Measurements from ENCODE around the gene ZFR2.
"Not testable (repeated sequence)": the region's sequence is repeated elsewhere in the genome, so short reads cannot be mapped to it uniquely, and the experiment has no call there.

ZFR2 gene

DNA sequence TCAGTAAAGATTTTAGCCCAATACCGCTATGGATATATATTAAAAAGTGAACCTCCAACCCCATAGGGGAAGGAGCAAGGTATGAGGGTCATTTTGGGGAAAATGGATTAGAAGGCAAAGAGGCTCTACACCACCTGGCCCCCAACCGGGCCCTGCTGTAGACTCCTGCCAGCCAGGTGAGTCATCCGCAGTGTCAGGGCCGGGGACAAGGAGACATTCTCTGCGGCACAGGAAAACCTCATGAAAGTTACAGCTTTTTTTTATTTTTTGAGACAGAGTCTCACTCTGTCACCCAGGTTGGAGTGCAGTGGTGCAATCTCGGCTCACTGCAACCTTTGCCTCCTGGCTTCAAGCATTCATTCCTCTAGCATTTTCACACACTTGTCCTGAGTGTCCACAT lies 32.0 kb downstream of the ZFR2 start:
- DNase-seq (ENCODE audit: low read depth) = no peak

GRCh38 chr19:3835055-3835435 lies 33.8 kb downstream of the ZFR2 start:
- DNase-seq (ENCODE audit: low read depth) = no peak

DNA sequence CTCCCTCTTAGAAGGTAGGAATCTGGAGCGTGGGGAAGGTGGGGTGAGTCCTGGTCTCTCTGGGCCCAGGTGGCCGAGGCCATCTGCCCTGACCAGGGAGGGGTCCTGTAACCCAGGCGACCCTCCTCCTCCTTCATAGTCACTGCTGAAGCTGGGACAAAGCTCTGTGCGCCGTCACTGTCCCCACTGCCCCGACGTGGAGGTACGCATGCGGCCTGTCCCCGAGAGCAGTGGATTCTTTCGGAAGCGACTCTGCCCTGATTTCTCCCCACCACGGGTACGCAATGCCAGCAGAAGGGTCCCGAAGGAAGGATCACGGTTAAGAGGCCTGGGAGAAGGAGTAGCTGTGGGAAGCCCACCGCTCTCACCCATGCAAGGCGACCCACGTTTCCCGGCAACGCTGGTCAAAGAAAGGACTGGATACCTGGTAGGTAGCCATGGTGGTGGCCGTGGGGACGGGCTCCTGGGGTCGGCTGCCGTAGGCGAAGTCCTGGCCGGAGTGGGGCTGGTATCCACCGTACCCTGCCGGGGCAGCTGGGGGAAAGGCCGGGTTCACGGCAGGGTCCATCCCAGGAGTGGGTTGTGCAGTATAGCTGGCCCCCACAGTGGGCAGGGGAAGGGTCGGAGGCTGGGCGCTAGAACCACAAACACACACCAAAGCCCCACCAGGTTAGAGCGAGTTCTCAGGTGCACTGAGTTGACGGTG lies 34.3 kb downstream of the ZFR2 start:
- no peak for DNase-seq (ENCODE audit: low read depth)

DNA sequence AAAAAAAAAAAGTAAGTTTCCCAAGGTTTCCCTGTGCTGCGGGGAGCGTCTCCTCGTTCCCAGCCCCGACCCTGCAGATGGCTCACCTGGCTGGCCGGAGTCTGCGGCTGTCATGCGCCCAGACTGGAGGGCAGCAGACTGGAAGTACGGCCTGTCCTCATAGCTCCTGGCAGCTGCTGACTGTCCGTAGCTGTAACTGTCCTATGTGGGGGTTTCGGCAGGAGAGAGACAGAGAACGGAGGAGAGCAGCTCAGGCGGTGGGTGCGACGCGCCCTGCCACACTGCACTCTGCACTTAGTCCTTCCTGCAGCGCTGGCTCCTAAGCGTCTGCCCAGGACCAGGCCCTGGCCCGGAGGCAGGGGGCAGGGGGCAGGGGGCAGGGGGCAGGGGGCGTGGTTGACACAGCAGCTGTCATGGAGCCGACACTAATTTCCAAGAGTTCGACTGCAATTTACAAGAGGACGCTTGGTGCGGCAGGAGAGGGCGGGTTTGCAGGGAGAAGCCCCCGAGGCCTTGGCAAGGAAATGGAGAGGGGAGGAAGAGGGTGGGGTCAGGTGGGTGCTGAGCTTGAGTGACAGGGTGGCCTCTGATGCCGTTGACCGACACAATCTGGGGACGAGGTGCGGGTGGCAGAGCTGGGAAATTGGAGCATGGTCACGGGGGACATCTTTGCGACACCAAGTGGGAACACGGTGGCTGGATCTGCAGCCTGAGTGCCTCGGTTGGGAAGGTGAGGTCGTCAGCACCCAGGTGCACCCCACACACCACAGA lies 35.1 kb downstream of the ZFR2 start:
- no peak for DNase-seq (ENCODE audit: low read depth)

DNA sequence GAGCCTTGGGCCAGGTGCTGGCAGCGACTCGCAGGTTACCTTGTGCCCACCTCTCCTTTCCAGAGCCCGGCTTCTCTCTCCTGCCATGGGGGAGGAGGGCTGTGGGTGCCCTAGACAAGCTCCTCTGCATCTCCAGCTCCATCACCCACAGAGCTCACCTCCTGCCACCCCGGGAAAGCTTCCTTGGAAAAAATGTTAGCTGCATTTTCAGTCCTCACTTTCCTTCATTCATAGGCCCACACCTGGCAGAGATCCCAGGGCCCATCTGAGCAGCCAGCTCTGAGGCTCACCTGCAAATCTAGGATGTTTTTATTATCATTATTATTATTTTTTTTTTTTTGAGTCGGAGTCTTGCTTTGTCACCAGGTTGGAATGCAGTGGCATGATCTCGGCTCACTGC lies 36.8 kb downstream of the ZFR2 start:
- DNase-seq (ENCODE audit: low read depth) = no peak

DNA sequence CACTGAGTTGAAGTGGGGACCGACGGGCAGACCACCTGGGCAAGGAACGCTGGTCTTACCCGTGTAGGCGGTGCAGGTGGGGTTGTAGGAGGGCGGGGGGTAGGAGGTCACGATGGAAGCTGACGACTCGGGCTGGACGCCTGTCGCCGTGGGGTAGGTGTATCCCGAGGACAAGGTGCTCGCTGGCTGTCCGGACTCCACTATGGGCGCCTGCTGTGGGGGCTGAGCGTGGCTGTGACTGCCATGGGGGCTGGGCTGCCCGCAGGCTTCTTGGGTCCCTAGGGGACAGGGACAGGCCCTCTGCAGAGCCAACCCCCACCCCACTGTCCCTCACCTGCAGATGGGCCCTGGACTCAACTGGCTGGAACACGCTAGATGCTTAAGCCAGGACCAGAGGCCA lies 37.2 kb downstream of the ZFR2 start:
- no peak for DNase-seq (ENCODE audit: low read depth)

- DNase-seq (ENCODE audit: low read depth) = no peak
Observed at GRCh38 chr19:3830621-3831589, 37.9 kb downstream of the ZFR2 start.

GRCh38 chr19:3827306-3827705 lies 41.5 kb downstream of the ZFR2 start:
- DNase-seq (ENCODE audit: low read depth) = no peak

GRCh38 chr19:3826163-3826562 lies 42.7 kb downstream of the ZFR2 start:
- no peak for DNase-seq (ENCODE audit: low read depth)

DNA sequence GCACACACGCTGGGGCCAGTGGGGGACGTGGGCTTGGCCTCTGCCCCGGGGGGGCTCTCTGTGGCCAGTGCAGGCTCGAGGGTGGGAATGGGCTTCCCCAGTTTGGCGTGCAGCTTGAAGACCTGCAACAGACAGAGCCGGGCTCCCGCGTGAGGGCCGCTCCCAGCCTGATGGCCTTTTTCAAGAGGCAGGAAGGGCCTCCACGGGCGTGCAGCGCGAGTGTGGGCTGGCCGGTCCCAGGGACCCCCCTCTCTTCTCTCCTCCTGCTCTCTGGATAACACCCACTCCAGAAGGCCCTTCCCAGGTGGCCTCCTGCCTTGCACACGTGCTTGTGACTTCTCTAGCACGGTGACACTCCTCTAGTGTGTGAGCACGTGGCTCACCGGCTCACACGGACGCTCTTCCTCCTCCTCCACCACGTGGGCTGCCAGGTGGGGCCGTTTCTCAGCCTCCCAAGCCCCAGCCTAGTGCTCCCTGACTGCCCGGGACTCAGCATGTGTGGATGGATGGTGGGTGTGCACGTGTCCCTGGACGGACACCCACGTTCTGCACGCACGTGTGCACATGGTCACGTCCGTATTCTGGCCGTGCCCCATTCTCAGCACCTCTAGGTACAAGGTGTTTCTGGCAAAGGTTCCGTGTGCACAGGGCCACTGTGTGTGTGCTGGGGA lies 43.4 kb downstream of the ZFR2 start:
- no peak for DNase-seq (ENCODE audit: low read depth)

DNA sequence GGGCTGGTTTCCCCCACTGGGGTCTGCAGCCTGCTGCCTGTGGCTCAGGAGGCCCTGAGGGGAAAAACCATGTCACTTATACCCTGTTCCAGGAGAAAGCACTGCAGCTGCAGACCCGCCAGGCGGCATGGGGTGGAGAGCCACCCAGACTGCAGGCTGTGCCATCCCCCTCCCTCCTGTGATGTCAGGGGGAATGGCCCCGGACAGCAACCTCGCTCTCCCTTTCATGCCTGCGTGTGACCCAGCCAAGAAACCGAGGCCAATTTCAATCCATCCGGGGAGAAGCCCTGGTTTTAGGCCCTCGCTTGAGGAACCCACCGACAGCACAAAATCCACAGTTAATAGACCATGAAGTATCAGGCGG lies 45.5 kb downstream of the ZFR2 start:
- DNase-seq (ENCODE audit: low read depth) = no peak

DNA sequence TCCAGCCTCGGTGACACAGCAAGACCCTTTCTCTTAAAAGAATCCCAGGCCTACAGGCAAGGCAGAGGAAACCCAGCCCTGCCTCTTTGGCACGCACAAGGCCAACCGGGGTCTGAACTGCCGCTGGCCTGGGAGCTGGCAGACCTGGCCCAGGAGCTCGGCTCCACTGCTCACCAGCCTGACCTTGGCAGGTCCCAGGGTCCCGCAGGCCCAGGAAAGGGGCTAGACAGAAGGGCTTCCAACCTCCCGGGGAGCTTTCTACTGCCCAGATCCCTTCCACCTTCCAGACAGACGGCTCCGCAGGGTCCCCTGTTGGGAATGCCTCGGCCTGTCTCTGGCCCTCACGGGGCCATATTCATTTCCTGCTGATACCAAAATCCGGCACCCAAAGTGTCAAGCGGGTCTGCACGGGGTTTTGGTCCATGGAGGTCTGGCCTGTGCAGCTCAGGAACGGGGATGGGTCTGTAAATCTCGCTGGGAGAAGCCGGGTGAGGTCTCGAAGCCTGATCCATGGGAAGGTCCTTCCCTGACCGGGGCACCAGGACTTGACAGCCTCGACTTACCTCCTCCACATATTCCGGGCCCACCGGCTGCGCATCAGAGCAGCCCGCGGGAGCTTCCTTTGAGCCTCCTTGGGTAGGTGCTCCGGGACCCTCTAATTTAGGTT lies 46.0 kb downstream of the ZFR2 start:
- DNase-seq (ENCODE audit: low read depth) = no peak

- DNase-seq (ENCODE audit: low read depth) = peak; percentile 98
Observed at GRCh38 chr19:3821857-3822364, 46.9 kb downstream of the ZFR2 start.

DNA sequence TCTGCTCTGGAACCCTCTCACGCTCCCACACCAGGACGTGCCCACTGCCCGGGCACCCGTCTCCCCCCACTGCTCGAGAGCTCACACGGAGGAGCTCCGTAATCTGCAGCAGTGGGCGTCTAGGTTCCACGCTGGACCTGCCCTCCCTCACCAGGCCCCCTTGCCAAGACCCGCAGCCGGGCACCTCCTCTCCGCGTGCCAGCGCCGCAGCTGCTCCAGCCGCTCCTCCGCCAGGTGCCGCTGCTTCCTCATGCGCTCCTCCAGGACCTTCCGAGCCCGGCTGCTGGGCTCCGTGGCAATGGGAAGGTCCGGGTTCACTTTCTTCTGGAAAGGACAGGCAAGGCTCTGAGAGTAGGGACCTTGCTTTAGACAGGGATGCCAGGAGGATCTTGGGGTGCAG lies 47.7 kb downstream of the ZFR2 start:
- no peak for DNase-seq (ENCODE audit: low read depth)

DNA sequence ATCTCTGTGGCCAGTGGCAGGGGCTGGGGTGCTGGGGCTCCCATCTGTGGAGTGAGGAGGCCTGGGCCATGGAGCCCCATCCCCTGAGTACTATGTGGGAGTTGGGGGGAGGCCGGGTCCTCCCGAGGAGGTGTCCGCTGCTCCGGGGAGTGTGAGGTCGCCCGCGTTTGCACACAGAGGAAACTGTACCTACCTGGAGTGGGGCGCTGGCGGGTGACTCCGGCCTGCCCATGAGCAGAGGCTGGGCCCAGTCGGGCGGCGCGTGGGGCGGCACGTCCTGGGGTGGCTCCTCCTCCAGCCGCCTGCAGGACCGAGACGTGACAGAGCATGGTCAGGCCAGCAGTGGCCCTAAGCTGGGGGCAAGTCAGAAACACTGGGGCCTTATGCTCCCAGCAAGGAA lies 48.8 kb downstream of the ZFR2 start:
- DNase-seq (ENCODE audit: low read depth) = no peak

DNA sequence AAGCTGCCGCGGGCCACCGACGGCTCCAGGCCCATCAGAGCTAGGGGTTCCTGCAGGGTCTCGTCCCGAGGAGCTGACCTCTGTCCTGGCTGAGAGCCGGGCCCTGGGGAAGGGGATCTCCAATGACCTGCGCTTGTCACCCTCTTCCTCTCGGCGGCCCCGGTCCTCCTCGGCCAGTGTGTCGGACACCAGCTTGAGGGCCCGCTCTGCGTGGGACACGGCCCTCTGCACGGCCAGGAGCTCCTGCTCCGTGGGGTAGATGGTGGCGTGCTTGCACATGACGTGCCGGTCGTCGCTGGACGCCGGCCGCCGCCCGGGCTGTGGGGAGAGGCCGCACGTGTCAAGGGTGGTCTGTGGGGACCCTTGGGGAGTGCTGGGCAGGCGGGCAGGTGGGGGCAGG lies 49.9 kb downstream of the ZFR2 start:
- no peak for DNase-seq (ENCODE audit: low read depth)

GRCh38 chr19:3818466-3818865 lies 50.4 kb downstream of the ZFR2 start:
- DNase-seq (ENCODE audit: low read depth) = no peak

DNA sequence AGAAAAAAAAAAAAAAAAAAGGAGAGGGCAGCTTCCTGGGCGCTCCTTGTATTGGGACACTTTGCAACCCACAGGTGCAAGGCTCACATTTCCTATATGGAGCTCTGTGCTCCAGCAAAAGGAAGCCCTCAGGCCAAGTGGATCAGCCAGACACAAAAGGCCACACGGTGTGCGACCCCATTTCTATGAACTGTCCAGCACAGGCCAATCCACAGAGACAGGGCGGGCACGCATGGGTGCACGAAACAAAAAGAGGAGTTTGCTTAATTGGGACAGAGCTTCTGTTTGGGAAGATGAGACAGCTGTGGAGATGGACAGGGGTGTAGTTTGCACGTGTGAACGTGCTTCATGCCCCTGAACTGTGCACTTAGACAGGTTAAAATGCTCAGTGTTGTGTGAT lies 51.1 kb downstream of the ZFR2 start:
- no peak for DNase-seq (ENCODE audit: low read depth)

- no peak for DNase-seq (ENCODE audit: low read depth)
Observed at GRCh38 chr19:3816566-3817218, 52.1 kb downstream of the ZFR2 start.

DNA sequence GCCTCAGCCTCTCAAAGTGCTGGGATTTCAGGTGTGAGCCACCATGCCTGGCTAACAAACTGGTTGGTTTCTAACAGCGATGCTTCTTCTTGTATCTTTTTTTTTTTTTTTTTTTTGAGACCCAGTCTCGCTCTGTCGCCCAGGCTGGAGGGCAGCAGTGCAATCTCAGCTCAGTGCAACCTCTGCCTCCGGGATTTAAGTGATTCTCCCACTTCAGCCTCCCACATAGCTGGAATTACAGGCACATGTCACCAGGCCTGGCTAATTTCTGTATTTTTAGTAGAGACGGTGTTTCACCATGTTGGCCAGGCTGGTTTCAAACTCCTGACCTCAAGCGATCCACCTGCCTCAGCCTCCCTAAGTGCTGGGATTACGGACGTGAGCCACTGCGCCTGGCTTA lies 52.7 kb downstream of the ZFR2 start:
- not testable (repeated sequence) for DNase-seq (ENCODE audit: low read depth)

GRCh38 chr19:3814648-3815047 lies 54.2 kb downstream of the ZFR2 start:
- no peak for DNase-seq (ENCODE audit: low read depth)

All from stimulated activated CD8-positive, alpha-beta memory T cell treated with anti-CD3 and anti-CD28 coated beads, Interleukin-15, amount 100 ng/mL, for 24 hours (primary cell).